OCI-M2 (cell line): Measurements from ENCODE around the gene ITPA.

Experiments
- DNase-seq: peaks from one replicate; lab custom pipeline; 2025; ENCODE audit not compliant: unreplicated experiment; lab: John Stamatoyannopoulos, UW

Gene ITPA

DNA sequence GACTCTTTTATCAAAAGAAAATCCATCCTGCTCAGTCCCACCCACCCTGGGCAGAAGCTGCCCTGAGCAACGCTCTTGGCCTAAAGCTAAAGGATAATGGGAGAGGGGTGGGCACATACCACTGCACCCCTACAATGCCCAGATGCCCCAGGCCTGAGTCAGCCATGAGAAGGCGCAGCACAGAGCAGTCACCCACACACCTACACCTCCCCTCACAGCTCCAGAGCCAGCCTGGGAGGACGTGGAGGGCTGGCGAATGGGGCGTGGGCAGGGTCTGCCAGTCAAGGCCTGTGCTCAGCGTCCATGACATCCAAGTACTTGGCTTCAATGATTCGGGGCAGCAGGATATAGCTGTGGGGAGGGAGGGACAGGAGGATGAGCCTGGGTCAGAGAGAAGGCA is 18.2 kb downstream of the ITPA start:
- no peak for DNase-seq

- no peak for DNase-seq
These were observed 18.8 kb downstream of the ITPA start for GRCh38 chr20:3227936-3228749.

- DNase-seq, result no peak
These were observed 19.4 kb downstream of the ITPA start for GRCh38 chr20:3228750-3229032.

DNA sequence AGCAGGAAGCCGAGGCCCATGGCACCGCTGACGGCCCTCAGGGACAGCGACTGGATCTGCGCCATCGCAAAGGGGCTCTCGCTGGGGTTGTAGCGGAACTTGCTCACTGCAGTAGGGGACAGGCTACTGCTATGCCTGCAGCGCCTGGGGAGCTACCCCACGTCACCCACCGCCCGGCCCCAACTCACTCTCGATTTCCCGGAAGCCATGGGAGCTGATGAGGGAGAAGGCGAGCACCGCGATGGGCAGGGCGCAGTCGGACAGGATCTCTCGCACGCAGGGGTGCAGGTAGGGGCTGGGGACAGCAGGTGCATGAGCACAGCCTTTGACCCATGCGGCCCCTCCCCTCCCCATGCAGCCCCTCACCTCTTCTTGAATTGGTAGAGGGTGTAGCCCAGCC is 19.9 kb downstream of the ITPA start:
- no peak for DNase-seq

- no peak for DNase-seq
These were observed 20.5 kb downstream of the ITPA start for GRCh38 chr20:3229798-3230197.

DNA sequence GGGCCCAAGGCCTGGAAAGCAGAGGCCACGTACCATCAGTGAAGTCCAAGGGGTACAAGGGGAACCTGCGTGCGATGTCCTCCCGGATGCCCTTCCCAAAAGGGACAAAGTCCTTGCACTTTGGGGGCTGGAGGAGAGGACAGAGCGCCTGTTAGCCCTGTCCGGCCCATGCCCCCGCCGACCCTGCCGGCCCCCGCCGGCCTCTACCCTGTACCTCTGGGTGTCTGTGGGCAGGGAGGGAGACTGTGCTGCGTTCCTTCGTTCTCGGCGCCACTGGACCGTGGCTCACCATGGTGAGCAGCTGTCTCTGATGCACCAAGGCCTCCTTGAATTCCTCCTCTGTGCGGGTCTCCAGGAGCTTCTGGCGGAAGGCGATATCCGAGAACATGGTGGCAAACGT is 21.8 kb downstream of the ITPA start:
- no peak for DNase-seq

DNA sequence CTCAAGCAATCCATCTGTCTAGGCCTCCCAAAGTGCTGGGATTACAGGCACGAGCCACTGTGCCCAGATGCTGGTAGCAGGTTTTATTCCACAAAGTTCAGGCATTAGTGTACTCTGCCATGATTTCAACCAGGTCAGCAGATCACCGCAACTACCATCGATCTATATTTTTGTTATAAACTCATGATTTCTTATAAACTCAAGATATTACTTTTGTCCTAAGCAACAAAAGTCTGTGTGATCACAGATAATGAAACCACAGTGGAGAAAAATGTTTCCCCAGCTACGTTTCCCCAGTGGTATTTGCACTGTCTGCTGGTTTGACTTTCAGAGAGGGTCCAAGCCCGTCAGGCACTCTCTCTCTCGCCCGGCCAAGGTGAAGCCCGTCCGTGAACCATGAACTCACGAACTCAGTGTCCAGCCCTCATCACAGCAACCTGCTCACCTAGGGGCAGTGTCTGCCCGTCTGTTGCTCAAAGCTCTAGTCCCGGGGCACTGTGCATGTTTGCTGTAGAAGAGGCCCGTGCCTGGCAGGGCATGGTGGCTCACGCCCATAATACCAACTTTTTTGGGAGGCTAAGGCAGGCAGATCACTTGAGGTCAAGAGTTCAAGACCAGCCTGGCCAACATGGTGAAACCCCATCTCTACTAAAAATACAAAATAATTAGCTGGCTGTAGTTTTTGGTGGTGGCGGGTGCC is 22.7 kb downstream of the ITPA start:
- no peak for DNase-seq

GRCh38 chr20:3233131-3233990 is 24.1 kb downstream of the ITPA start:
- DNase-seq, result no peak

DNA sequence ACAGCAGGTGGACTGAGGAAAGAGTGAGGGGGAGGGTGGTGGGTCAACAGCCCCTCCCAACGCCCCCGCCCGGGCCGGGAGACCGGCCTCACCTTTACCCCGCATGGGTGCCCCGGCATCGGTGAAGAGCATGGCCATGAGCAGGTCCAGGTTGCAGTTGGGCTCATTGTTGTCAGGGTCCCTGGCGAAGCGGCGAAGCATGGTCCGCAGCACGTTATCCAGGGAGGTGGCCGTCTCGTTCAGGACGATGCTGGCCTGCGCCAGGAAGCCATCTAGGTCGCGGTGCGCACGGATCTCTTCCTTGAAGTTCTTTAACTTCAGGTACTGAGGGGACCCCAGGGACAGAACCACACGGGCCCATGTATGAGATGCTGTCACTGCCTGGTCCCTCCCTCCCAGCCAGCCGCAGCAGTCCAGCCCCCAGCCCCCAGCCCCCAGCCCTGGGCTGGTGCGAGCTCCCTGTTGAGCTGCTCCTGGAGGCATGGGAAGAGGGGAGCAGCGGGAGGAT is 24.7 kb downstream of the ITPA start:
- DNase-seq, result no peak

GRCh38 chr20:3235666-3236324 is 26.5 kb downstream of the ITPA start:
- no peak for DNase-seq

DNA sequence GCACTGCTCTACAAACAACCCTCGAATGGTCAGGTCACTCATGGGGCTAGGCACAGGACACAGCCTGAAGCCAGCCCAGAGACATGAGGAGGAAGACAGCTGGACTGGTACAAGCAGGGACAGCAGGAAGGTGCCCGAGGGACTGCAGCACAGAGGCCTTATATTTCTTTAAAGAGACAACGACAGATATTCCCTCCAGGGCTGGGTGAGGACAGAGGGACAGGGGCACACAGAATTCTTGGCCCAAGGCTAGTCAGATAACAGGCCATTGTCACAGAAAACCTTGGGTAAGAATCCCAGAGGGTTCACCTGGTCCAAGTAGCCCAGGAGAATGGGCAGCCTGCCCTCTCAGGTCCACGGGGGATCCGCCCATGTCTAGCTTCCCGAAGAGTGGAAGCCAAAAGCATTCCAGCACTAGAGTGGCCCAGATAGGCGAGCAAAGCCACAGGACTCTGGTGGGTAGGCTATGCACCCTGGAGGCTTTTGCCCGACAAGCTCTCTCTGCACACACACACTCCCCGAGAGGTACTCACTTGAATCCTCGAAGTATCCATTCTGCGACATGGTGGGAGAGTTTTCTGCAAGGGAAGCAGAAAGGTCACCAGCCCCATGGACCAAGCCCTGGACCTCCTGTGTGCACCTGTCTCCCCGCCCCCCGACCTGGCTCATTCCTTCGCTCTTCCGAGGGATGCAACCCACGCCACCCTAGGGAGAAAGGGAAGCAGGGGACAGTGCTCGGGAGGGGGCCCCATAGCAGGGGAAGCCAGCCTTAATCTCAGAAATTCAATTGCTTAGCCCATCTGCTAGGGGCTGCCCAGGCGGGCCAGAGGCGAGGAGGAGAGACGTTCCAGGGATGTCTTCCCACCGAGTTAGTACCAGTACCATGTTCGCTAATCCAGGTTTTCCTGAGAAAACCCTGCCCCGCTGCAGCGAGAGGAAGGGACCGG is 28.0 kb downstream of the ITPA start:
- DNase-seq, result no peak

GRCh38 chr20:3237958-3238615 is 28.8 kb downstream of the ITPA start:
- no peak for DNase-seq

- no peak for DNase-seq
These were observed 29.3 kb downstream of the ITPA start for GRCh38 chr20:3238616-3239025.

- DNase-seq, result no peak
These were observed 29.9 kb downstream of the ITPA start, which contains the start of gene SLC4A11 for GRCh38 chr20:3239026-3239866. SLC4A11 (minus strand) TSS chr20:3239190; CDS start chr20:3239137, 53 bp downstream.

GRCh38 chr20:3239867-3240775 is 30.8 kb downstream of the ITPA start:
- no peak for DNase-seq

DNA sequence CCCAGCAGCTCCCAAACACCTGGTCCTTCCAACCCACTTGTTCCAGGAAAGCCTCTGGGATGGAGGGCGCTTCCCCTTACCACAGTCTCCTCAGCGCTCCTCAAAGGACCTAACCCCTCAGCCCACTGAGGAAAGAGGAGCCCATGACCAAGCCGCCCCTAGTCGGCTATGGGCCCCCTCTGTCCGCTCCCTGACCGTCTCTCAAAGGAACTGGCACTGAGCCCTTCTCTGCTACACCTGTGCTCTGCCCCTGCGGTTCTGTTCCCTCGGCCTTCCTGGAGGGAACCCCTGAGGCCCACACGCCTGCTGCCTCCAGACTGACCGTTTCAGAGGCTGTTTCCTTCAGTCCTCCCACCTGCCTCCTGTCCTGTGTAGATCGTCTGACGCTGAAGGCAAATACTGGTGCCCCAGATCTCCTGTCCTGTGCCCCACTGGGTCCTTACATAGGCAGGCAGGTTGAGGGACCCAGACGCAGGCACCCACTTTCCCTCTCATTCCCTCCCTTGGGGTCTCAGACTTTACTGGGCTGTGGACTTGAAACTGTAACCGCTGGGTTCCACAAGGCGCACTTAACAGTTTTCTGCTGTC is 31.6 kb downstream of the ITPA start:
- DNase-seq, result no peak

DNA sequence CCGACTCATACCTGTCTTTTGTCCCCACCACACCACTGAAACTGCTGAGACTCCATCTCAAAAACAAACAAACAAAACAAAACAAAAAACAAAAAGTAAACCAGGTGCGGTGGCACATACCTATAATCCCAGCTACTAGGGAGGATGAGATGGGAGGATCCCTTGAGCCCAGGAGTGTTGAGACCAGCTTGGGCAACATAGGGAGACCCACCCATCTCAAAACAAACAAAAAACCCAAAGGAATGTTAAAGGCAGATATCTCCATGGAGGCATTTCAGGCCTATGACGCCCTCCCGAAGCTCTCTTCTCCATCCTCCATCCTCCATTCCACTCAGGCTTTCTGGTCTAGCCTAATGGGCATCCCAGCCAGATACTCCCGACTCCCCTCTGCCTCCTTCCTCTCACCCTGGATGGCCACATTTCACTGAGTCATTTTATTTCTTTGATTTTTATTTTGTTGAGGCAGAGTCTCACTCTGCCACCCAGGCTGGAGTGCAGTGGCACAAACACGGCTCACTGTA is 32.9 kb downstream of the ITPA start:
- DNase-seq, result no peak
